ENCODE measurements around the gene ADGRD1.
A peak's percentile ranks its signal among the peaks of the same experiment; 100 is the strongest.

Gene ADGRD1

GRCh38 chr12:131103669-131104462 is 150.2 kb downstream of the ADGRD1 start:
- no peaks in the 10 kb centered on the region for H3K36me3 ChIP-seq (replicated peaks in 1 of 2; ENCODE audit: control insufficient read depth in 2 of 2, insufficient read depth in 2 of 2, low read length in 2 of 2)
- H3K4ac ChIP-seq (ENCODE audit: low read length): peak overlapping the region; percentile 70
- H3K9me3 ChIP-seq (replicated peaks in 1 of 2; ENCODE audit: control insufficient read depth in 2 of 2, insufficient read depth in 1 of 2, low read depth in 1 of 2, low read length in 2 of 2): no peaks in the 10 kb centered on the region
- H2BK5ac ChIP-seq (ENCODE audit: low read length): peak overlapping the region; percentile 93
- peak overlapping the region; percentile 47 for H2BK15ac ChIP-seq (ENCODE audit: low read length)
- peak overlapping the region; percentile 61 for H3K14ac ChIP-seq (ENCODE audit: low read length)
- H3K4me3 ChIP-seq (ENCODE audit: low read length in 2 of 2): no peak overlapping the region
- H3K4me1 ChIP-seq (ENCODE audit: control insufficient read depth in 2 of 2, insufficient read depth in 1 of 2, low read depth in 1 of 2, low read length in 2 of 2): peaks cover 19 to 23% of the 10 kb centered on the region in 2 donors
- no peaks in the 10 kb centered on the region for H3K79me1 ChIP-seq (ENCODE audit: low read depth, low read length)
- no CpG with 5 or more reads among the region's 35 CpGs for WGBS, 2 donors (ENCODE audit: extremely low coverage in 2 of 2, insufficient read length in 2 of 2, insufficient replicate concordance in 1 of 2)
- H2BK120ac ChIP-seq (ENCODE audit: low read depth, low read length): peak overlapping the region; percentile 85
- H3K4me2 ChIP-seq (ENCODE audit: insufficient read depth, low read length, poor library complexity, severe bottlenecking): no peak overlapping the region
- peak overlapping the region; percentile 86 for H4K91ac ChIP-seq (ENCODE audit: low read depth, low read length, poor library complexity)
- H3K27ac ChIP-seq (replicated peaks; ENCODE audit: low read length): peak overlapping the region; percentile 60
- DNase-seq (ENCODE audit: low spot score): peak; percentile 8
- H2AK5ac ChIP-seq (ENCODE audit: low read depth, low read length): peak overlapping the region; percentile 97
- H3K18ac ChIP-seq (ENCODE audit: low read length): peak overlapping the region; percentile 97
- H2AFZ ChIP-seq (ENCODE audit: low read length): peak overlapping the region; percentile 76
- peak overlapping the region; percentile 76 for H4K8ac ChIP-seq (ENCODE audit: low read depth, low read length)
- peak overlapping the region; percentile 95 for H2BK12ac ChIP-seq (ENCODE audit: low read length)
- H3K23ac ChIP-seq (ENCODE audit: low read depth, low read length, poor library complexity): no peak overlapping the region
- H3K9ac ChIP-seq (ENCODE audit: low read depth, low read length, poor library complexity): peak overlapping the region; percentile 25
- H3K27me3 ChIP-seq (ENCODE audit: control insufficient read depth in 3 of 3, insufficient read depth in 3 of 3, low read depth in 1 of 3, low read length in 3 of 3): no peaks in the 10 kb centered on the region

GRCh38 chr12:131104463-131105350 is 151.0 kb downstream of the ADGRD1 start:
- peak overlapping the region; percentile 60 for H3K27ac ChIP-seq (replicated peaks; ENCODE audit: low read length)
- peak; percentile 83 for DNase-seq (ENCODE audit: low spot score)

GRCh38 chr12:131105351-131105735 is 151.6 kb downstream of the ADGRD1 start:
- H3K4me3 ChIP-seq (ENCODE audit: low read length in 2 of 2): no peak overlapping the region
- peak overlapping the region; percentile 88 for H2BK15ac ChIP-seq (ENCODE audit: low read length)
- H3K14ac ChIP-seq (ENCODE audit: low read length): peak overlapping the region; percentile 6
- H2BK5ac ChIP-seq (ENCODE audit: low read length): peak overlapping the region; percentile 42
- H3K18ac ChIP-seq (ENCODE audit: low read length): peak overlapping the region; percentile 87
- peak overlapping the region; percentile 82 for H3K23ac ChIP-seq (ENCODE audit: low read depth, low read length, poor library complexity)
- no peak overlapping the region for H3K4me2 ChIP-seq (ENCODE audit: insufficient read depth, low read length, poor library complexity, severe bottlenecking)
- H3K27ac ChIP-seq (replicated peaks; ENCODE audit: low read length): no peak overlapping the region
- H4K8ac ChIP-seq (ENCODE audit: low read depth, low read length): peak overlapping the region; percentile 78
- peak overlapping the region; percentile 76 for H2AFZ ChIP-seq (ENCODE audit: low read length)
- no peak overlapping the region for H2BK120ac ChIP-seq (ENCODE audit: low read depth, low read length)
- no peak for DNase-seq (ENCODE audit: low spot score)
- no peaks in the 10 kb centered on the region for H3K9me3 ChIP-seq (replicated peaks in 1 of 2; ENCODE audit: control insufficient read depth in 2 of 2, insufficient read depth in 1 of 2, low read depth in 1 of 2, low read length in 2 of 2)
- WGBS, 2 donors (ENCODE audit: extremely low coverage in 2 of 2, insufficient read length in 2 of 2, insufficient replicate concordance in 1 of 2): no CpG with 5 or more reads among the region's 7 CpGs
- H3K79me1 ChIP-seq (ENCODE audit: low read depth, low read length): no peaks in the 10 kb centered on the region
- no peak overlapping the region for H3K4ac ChIP-seq (ENCODE audit: low read length)
- peaks cover 19 to 23% of the 10 kb centered on the region in 2 donors for H3K4me1 ChIP-seq (ENCODE audit: control insufficient read depth in 2 of 2, insufficient read depth in 1 of 2, low read depth in 1 of 2, low read length in 2 of 2)
- H4K91ac ChIP-seq (ENCODE audit: low read depth, low read length, poor library complexity): peak overlapping the region; percentile 5
- H3K9ac ChIP-seq (ENCODE audit: low read depth, low read length, poor library complexity): no peak overlapping the region
- H3K36me3 ChIP-seq (replicated peaks in 1 of 2; ENCODE audit: control insufficient read depth in 2 of 2, insufficient read depth in 2 of 2, low read length in 2 of 2): no peaks in the 10 kb centered on the region
- H2BK12ac ChIP-seq (ENCODE audit: low read length): peak overlapping the region; percentile 98
- H2AK5ac ChIP-seq (ENCODE audit: low read depth, low read length): peak overlapping the region; percentile 10
- no peaks in the 10 kb centered on the region for H3K27me3 ChIP-seq (ENCODE audit: control insufficient read depth in 3 of 3, insufficient read depth in 3 of 3, low read depth in 1 of 3, low read length in 3 of 3)

More at GRCh38 chr12:131104463-131105350, 151.0 kb downstream of the ADGRD1 start:
- Histone ChIP-seq H3K14ac (ENCODE audit: low read length) (no peak overlapping the region), H4K91ac (ENCODE audit: low read depth, low read length, poor library complexity) (peak overlapping the region; percentile 20), H3K27me3 (ENCODE audit: control insufficient read depth in 3 of 3, insufficient read depth in 3 of 3, low read depth in 1 of 3, low read length in 3 of 3) (no peaks in the 10 kb centered on the region), H2BK15ac (ENCODE audit: low read length) (peak overlapping the region; percentile 88), H2BK5ac (ENCODE audit: low read length) (peak overlapping the region; percentile 93), H3K4me3 (ENCODE audit: low read length in 2 of 2) (no peak overlapping the region), H3K4me2 (ENCODE audit: insufficient read depth, low read length, poor library complexity, severe bottlenecking) (no peak overlapping the region), H3K9ac (ENCODE audit: low read depth, low read length, poor library complexity) (peak overlapping the region; percentile 50), H3K36me3 (replicated peaks in 1 of 2; ENCODE audit: control insufficient read depth in 2 of 2, insufficient read depth in 2 of 2, low read length in 2 of 2) (no peaks in the 10 kb centered on the region), H3K18ac (ENCODE audit: low read length) (peak overlapping the region; percentile 97), H2AK5ac (ENCODE audit: low read depth, low read length) (peak overlapping the region; percentile 97), H3K79me1 (ENCODE audit: low read depth, low read length) (no peaks in the 10 kb centered on the region), H3K9me3 (replicated peaks in 1 of 2; ENCODE audit: control insufficient read depth in 2 of 2, insufficient read depth in 1 of 2, low read depth in 1 of 2, low read length in 2 of 2) (no peaks in the 10 kb centered on the region), H3K23ac (ENCODE audit: low read depth, low read length, poor library complexity) (peak overlapping the region; percentile 6), H2BK12ac (ENCODE audit: low read length) (peak overlapping the region; percentile 95), H3K4me1 (ENCODE audit: control insufficient read depth in 2 of 2, insufficient read depth in 1 of 2, low read depth in 1 of 2, low read length in 2 of 2) (peaks cover 19 to 23% of the 10 kb centered on the region in 2 donors), H4K8ac (ENCODE audit: low read depth, low read length) (peak overlapping the region; percentile 78), H2BK120ac (ENCODE audit: low read depth, low read length) (peak overlapping the region; percentile 85), H3K4ac (ENCODE audit: low read length) (peak overlapping the region; percentile 70), H2AFZ (ENCODE audit: low read length) (peak overlapping the region; percentile 76)
- WGBS, 2 donors (ENCODE audit: extremely low coverage in 2 of 2, insufficient read length in 2 of 2, insufficient replicate concordance in 1 of 2): no CpG with 5 or more reads among the region's 32 CpGs

Measured in neuronal stem cell (in vitro differentiated cells).